ENCODE data around the gene HMX2.

HMX2 gene

GRCh38 chr10:123187781-123188180 lies 39.8 kb downstream of the HMX2 start:
- Mint-ChIP-seq H3K27ac (no peak overlapping the region), H3K36me3 (peaks cover 38% of the 10 kb centered on the region), H3K4me1 (ENCODE audit: low read depth) (no peaks in the 10 kb centered on the region), H3K4me3 (no peak overlapping the region), H3K27me3 (no peaks in the 10 kb centered on the region), H3K9me3 (ENCODE audit: low read depth) (peaks cover 16% of the 10 kb centered on the region)

DNA sequence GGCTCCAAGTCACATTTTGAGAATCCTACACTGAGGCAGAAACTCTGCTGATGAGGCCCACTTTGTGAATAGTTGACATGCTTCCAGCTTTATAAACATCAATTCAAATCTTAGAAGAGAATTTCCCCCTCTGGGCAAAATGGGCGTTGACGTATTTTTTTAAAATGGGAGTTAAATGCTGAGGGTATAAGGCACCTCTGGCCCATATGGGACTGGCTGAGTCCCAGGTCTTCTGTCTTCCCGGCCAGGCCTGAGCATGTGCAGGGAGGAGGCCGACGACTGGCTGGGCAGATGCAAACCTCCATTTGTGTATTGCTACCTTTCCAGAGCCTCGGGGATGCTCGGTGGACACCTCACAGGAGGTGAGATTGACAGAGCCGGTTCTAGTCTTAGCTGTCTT lies 44.0 kb downstream of the HMX2 start:
- Mint-ChIP-seq H3K27me3 (no peaks in the 10 kb centered on the region), H3K36me3 (peaks cover 18% of the 10 kb centered on the region), H3K27ac (no peak overlapping the region), H3K9me3 (ENCODE audit: low read depth) (no peaks in the 10 kb centered on the region), H3K4me3 (no peak overlapping the region), H3K4me1 (ENCODE audit: low read depth) (no peaks in the 10 kb centered on the region)

DNA sequence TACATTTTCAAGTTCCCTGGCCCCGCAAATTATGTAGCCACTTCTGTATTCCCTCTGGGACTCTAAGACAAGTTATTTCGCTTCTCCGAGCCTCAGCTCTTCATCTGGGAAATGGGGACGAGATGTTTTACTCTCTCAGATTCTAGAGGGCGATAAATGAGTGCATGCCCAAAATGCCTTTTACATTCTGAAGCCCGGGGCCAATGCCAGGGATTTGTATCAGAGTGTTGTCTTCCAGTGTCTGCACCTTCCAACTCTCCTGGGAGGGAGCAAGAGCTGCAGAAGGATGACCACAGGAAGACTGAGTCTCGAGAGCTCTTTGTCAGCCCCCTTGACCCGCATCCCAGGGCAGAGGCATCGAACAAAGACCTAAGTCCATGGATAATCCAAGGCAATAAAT lies 46.1 kb downstream of the HMX2 start:
- H3K4me1 Mint-ChIP-seq (ENCODE audit: low read depth): peaks cover 2% of the 10 kb centered on the region
- H3K36me3 Mint-ChIP-seq: peaks cover 27% of the 10 kb centered on the region
- H3K27ac Mint-ChIP-seq: no peak overlapping the region
- no peaks in the 10 kb centered on the region for H3K27me3 Mint-ChIP-seq
- no peak overlapping the region for H3K4me3 Mint-ChIP-seq
- H3K9me3 Mint-ChIP-seq (ENCODE audit: low read depth): no peaks in the 10 kb centered on the region
